ENCODE measurements around the gene FAIM2.

FAIM2 gene

DNA sequence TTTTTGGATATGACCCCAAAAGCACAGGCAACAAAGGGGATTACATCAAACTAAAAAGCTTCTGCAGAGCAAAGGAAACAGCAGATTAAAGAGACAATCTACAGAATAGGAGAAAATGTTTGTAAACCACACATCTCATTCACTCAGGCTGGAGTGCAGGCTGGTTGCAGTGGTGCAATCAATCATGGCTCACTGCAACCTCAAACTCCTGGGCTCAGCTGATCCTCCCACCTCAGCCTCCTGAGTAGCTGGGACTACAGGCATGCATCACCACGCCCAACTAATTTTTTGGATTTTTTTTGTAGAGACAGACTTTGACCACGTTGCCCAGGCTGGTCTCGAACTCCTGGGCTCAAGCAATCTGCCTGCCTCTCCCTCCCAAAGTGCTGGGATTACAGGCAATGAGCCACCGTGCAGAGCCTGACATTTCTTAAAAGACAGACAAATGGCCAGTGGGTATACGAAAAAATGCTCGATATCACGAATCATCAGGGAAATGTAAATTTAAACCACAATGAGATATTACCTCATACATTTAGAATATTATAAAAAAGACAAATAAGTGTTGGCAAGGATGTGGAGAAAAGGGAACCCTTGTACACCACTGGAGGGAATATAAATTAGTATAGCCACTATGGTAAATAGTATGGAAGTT lies 85.3 kb downstream of the FAIM2 start:
- no peak for DNase-seq

All from SHP77 treated with DMSO at 0.1 percent for 48 hours (cell line).